Natural killer cell (primary cell): Measurements from ENCODE around the gene PTH2. TPM values are rescaled to one million over a fixed set of nuclear protein-coding genes. Genes with fewer than 3 reads are reported as not detected.

Experiments
- ATAC-seq, 3 donors: fragments of 150-1000 bp in 2 of 3; fragments of 200-7000 bp in 1 of 3; cut with Tn5 transposase; 1 replicate in 1 of 3; 2 replicates in 2 of 3; pipeline ENCODE4 v1.10.0; 2021; ENCODE audit warnings: mild to moderate bottlenecking in 2 of 3, moderate library complexity in 2 of 3
- DNase-seq, 2 donors: peaks; one replicate each; pipeline versions ENCODE4 v3.0.0 to v3.0.0-alpha.2; 2013 to 2021; ENCODE audit warnings: mixed read lengths in 1 of 2
- H3K27ac ChIP-seq: one replicate; pipeline ENCODE4 v1.5.1; 2013; ENCODE audit warnings: mild to moderate bottlenecking, low read length
- H3K27me3 ChIP-seq: one replicate; pipeline ENCODE4 v1.6.1; 2013; ENCODE audit warnings: low read length; ENCODE audit not compliant: control insufficient read depth, insufficient read depth
- H3K36me3 ChIP-seq: one replicate; pipeline ENCODE4 v1.6.1; 2013; ENCODE audit warnings: low read length; ENCODE audit not compliant: control insufficient read depth, insufficient read depth
- H3K4me1 ChIP-seq: one replicate; pipeline ENCODE4 v1.6.1; 2013; ENCODE audit warnings: low read length; ENCODE audit not compliant: control insufficient read depth, insufficient read depth
- H3K4me3 ChIP-seq: one replicate; pipeline ENCODE4 v1.5.1; 2013; ENCODE audit warnings: low read length
- H3K9me3 ChIP-seq: one replicate; pipeline ENCODE4 v1.6.1; 2013; ENCODE audit warnings: low read length; ENCODE audit not compliant: control insufficient read depth, insufficient read depth
- H3K27ac Mint-ChIP-seq, 2 donors: one replicate each; pipeline ENCODE4 v1.8.0; 2022; ENCODE audit warnings: mild to moderate bottlenecking in 2 of 2, mixed read lengths in 2 of 2, moderate library complexity in 1 of 2
- H3K27me3 Mint-ChIP-seq, 2 donors: one replicate each; pipeline ENCODE4 v1.8.0; 2022; ENCODE audit warnings: low read depth in 2 of 2, mixed read lengths in 2 of 2
- H3K36me3 Mint-ChIP-seq: one replicate; pipeline ENCODE4 v1.8.0; 2022; ENCODE audit warnings: mixed read lengths
- H3K4me1 Mint-ChIP-seq, 2 donors: one replicate each; pipeline ENCODE4 v1.8.0; 2022; ENCODE audit warnings: mixed read lengths in 2 of 2
- H3K4me3 Mint-ChIP-seq: one replicate; pipeline ENCODE4 v1.8.0; 2022; ENCODE audit warnings: mild to moderate bottlenecking, moderate library complexity, mixed read lengths
- H3K9me3 Mint-ChIP-seq, 2 donors: one replicate each; pipeline ENCODE4 v1.8.0; 2022; ENCODE audit warnings: mixed read lengths in 2 of 2
- CTCF ChIP-seq: fragments of 200-600 bp; IDR thresholded peaks from one replicate; pipeline ENCODE4 v1.8.0; 2022; ENCODE audit warnings: antibody characterized with exemption
- WGBS: methylation state at CpG from one replicate; pipeline ENCODE4 v1.1.7; 2013; ENCODE audit warnings: missing lambda C conversion rate; ENCODE audit not compliant: insufficient coverage; 5-methylcytosine and 5-hydroxymethylcytosine counted together
- intact Hi-C: fragments of 100-400 bp; cut with micrococcal nuclease; formaldehyde crosslinking; loops from one replicate; pipeline ENCODE4 v1.14.2; 2022
- total RNA-seq, 4 donors: library from RNA; stranded (reverse); fragments of 120-200 nt in 1 of 4; gene quantifications; one replicate each; pipeline versions ENCODE4 v1.2.3 to v1.2.4, GENCODE V29; 2013 to 2022

Gene PTH2
- total RNA-seq, 3 donors from 2014 or later (not counting 1 experiment from before 2014, with no cell fraction given): not detected

GRCh38 chr19:49415810-49416200 is 7.4 kb downstream of the PTH2 start:
- H3K27ac Mint-ChIP-seq: no peak overlapping the region
- H3K27me3 ChIP-seq: peaks cover 20% of the 10 kb centered on the region
- intact Hi-C loops: no loop called here
- no peak overlapping the region for H3K27ac ChIP-seq
- H3K36me3 ChIP-seq: no peaks in the 10 kb centered on the region
- peaks cover 35% of the 10 kb centered on the region in 2 donors for H3K27me3 Mint-ChIP-seq
- H3K4me3 Mint-ChIP-seq: no peak overlapping the region
- H3K9me3 ChIP-seq: no peaks in the 10 kb centered on the region
- peaks cover 9% of the 10 kb centered on the region for H3K36me3 Mint-ChIP-seq
- ATAC-seq (no peak), DNase-seq (no peak)
- no peak for TF ChIP-seq CTCF
- peaks cover 0 to 4% of the 10 kb centered on the region in 2 donors for H3K4me1 Mint-ChIP-seq
- no peak overlapping the region for H3K4me3 ChIP-seq
- H3K9me3 Mint-ChIP-seq: no peaks in the 10 kb centered on the region
- 96% methylated on average over 2 of the region's 2 CpGs for WGBS
- H3K4me1 ChIP-seq: peaks cover under 1% of the 10 kb centered on the region

GRCh38 chr19:49415102-49415809 is 8.0 kb downstream of the PTH2 start:
- H3K36me3 ChIP-seq: no peaks in the 10 kb centered on the region
- Mint-ChIP-seq H3K27me3 (peaks cover 30 to 31% of the 10 kb centered on the region in 2 donors), H3K9me3 (no peaks in the 10 kb centered on the region), H3K36me3 (peaks cover 9% of the 10 kb centered on the region), H3K27ac (no peak overlapping the region), H3K4me1 (no peaks in the 10 kb centered on the region), H3K4me3 (no peak overlapping the region)
- no peak overlapping the region for H3K4me3 ChIP-seq
- DNase-seq: no peak
- no peak for ATAC-seq
- 61% methylated on average over 15 of the region's 15 CpGs for WGBS
- peaks cover 15% of the 10 kb centered on the region for H3K27me3 ChIP-seq
- no peak for TF ChIP-seq CTCF
- H3K4me1 ChIP-seq: no peaks in the 10 kb centered on the region
- no peak overlapping the region for H3K27ac ChIP-seq
- no peaks in the 10 kb centered on the region for H3K9me3 ChIP-seq
- intact Hi-C loops: no loop called here

GRCh38 chr19:49414256-49414655 is 9.0 kb downstream of the PTH2 start:
- ATAC-seq (no peak), DNase-seq (no peak)
- H3K4me3 ChIP-seq: no peak overlapping the region
- Mint-ChIP-seq H3K27me3 (peaks cover 20 to 22% of the 10 kb centered on the region in 2 donors), H3K27ac (no peak overlapping the region), H3K9me3 (no peaks in the 10 kb centered on the region), H3K36me3 (peaks cover under 1% of the 10 kb centered on the region), H3K4me1 (peaks cover 7 to 9% of the 10 kb centered on the region in 2 donors), H3K4me3 (no peak overlapping the region)
- no peak for TF ChIP-seq CTCF
- H3K27ac ChIP-seq: no peak overlapping the region
- H3K9me3 ChIP-seq: no peaks in the 10 kb centered on the region
- intact Hi-C loops: no loop called here
- peaks cover 8% of the 10 kb centered on the region for H3K27me3 ChIP-seq
- 75% methylated on average over 3 of the region's 3 CpGs for WGBS
- peaks cover 7% of the 10 kb centered on the region for H3K4me1 ChIP-seq
- H3K36me3 ChIP-seq: no peaks in the 10 kb centered on the region

- H3K4me3 ChIP-seq: no peak overlapping the region
- H3K27ac Mint-ChIP-seq: no peak overlapping the region
Measured at GRCh38 chr19:49413348-49413747, 9.9 kb downstream of the PTH2 start.

More at GRCh38 chr19:49413348-49413747, 9.9 kb downstream of the PTH2 start:
- Histone ChIP-seq H3K9me3 (no peaks in the 10 kb centered on the region), H3K27ac (no peak overlapping the region), H3K36me3 (no peaks in the 10 kb centered on the region), H3K4me1 (peaks cover 15% of the 10 kb centered on the region), H3K27me3 (peaks cover 3% of the 10 kb centered on the region)
- ATAC-seq: no peak
- intact Hi-C loops: no loop called here
- H3K4me1 Mint-ChIP-seq: peaks cover 7 to 13% of the 10 kb centered on the region in 2 donors
- peaks cover 11 to 14% of the 10 kb centered on the region in 2 donors for H3K27me3 Mint-ChIP-seq
- no peak for DNase-seq
- H3K36me3 Mint-ChIP-seq: no peaks in the 10 kb centered on the region
- WGBS: 78% methylated on average over 9 of the region's 9 CpGs
- no peak overlapping the region for H3K4me3 Mint-ChIP-seq
- no peak for TF ChIP-seq CTCF
- H3K9me3 Mint-ChIP-seq: no peaks in the 10 kb centered on the region
